ENCODE measurements around the gene POU4F1.

POU4F1 gene

GRCh38 chr13:78602561-78603239 lies 652 bp downstream of the POU4F1 start:
- H3F3A ChIP-seq (ENCODE audit: control insufficient read depth, insufficient read depth): no peaks in the 10 kb centered on the region
- peaks cover 9% of the 10 kb centered on the region for H3K9me3 ChIP-seq (ENCODE audit: control insufficient read depth, insufficient read depth, low read length)
- no peak overlapping the region for H3K4me2 ChIP-seq (ENCODE audit: low read length)
- H3K36me3 ChIP-seq (ENCODE audit: control insufficient read depth, low read length): no peaks in the 10 kb centered on the region
- H3K9me2 ChIP-seq (replicated peaks; ENCODE audit: control insufficient read depth, low read length): no peaks in the 10 kb centered on the region
- no peak for TF ChIP-seq EZH2phosphoT487 (IDR thresholded peaks at IDR 0.05; ENCODE audit: borderline replicate concordance, low read length)
- TF ChIP-seq CTCF (IDR thresholded peaks at IDR 0.05; ENCODE audit: low read depth, low read length, poor library complexity, severe bottlenecking): no peak
- H3K4me1 ChIP-seq (ENCODE audit: control insufficient read depth, low read length): no peaks in the 10 kb centered on the region
- H3K27me3 ChIP-seq (ENCODE audit: control insufficient read depth, low read length): peaks cover 28% of the 10 kb centered on the region
- no peak overlapping the region for H3K27ac ChIP-seq (ENCODE audit: low read depth, low read length)
- no peak overlapping the region for H3K4me3 ChIP-seq (ENCODE audit: low read length)
- H3K79me2 ChIP-seq (ENCODE audit: control insufficient read depth, low read length): no peaks in the 10 kb centered on the region
- no peaks in the 10 kb centered on the region for H4K20me1 ChIP-seq (ENCODE audit: control insufficient read depth, insufficient read depth, low read depth, low read length)

- Histone ChIP-seq H3K4me1 (ENCODE audit: control insufficient read depth, low read length) (no peaks in the 10 kb centered on the region), H3K36me3 (ENCODE audit: control insufficient read depth, low read length) (no peaks in the 10 kb centered on the region), H3K9me2 (replicated peaks; ENCODE audit: control insufficient read depth, low read length) (no peaks in the 10 kb centered on the region), H3K27me3 (ENCODE audit: control insufficient read depth, low read length) (peaks cover 28% of the 10 kb centered on the region), H3K4me3 (ENCODE audit: low read length) (no peak overlapping the region), H4K20me1 (ENCODE audit: control insufficient read depth, insufficient read depth, low read depth, low read length) (no peaks in the 10 kb centered on the region), H3K9me3 (ENCODE audit: control insufficient read depth, insufficient read depth, low read length) (peaks cover 9% of the 10 kb centered on the region), H3K27ac (ENCODE audit: low read depth, low read length) (no peak overlapping the region), H3K4me2 (ENCODE audit: low read length) (no peak overlapping the region), H3F3A (ENCODE audit: control insufficient read depth, insufficient read depth) (no peaks in the 10 kb centered on the region), H3K79me2 (ENCODE audit: control insufficient read depth, low read length) (no peaks in the 10 kb centered on the region)
- no peak for TF ChIP-seq EZH2phosphoT487 (IDR thresholded peaks at IDR 0.05; ENCODE audit: borderline replicate concordance, low read length)
- TF ChIP-seq CTCF (IDR thresholded peaks at IDR 0.05; ENCODE audit: low read depth, low read length, poor library complexity, severe bottlenecking): no peak
Measured at GRCh38 chr13:78601874-78602560, 1.3 kb downstream of the POU4F1 start.

- Histone ChIP-seq H3K27ac (ENCODE audit: low read depth, low read length) (no peak overlapping the region), H3K27me3 (ENCODE audit: control insufficient read depth, low read length) (peaks cover 22% of the 10 kb centered on the region), H3K9me2 (replicated peaks; ENCODE audit: control insufficient read depth, low read length) (no peaks in the 10 kb centered on the region), H3K79me2 (ENCODE audit: control insufficient read depth, low read length) (no peaks in the 10 kb centered on the region), H3K4me1 (ENCODE audit: control insufficient read depth, low read length) (no peaks in the 10 kb centered on the region), H3K9me3 (ENCODE audit: control insufficient read depth, insufficient read depth, low read length) (peaks cover 9% of the 10 kb centered on the region), H3K36me3 (ENCODE audit: control insufficient read depth, low read length) (no peaks in the 10 kb centered on the region), H3K4me3 (ENCODE audit: low read length) (no peak overlapping the region), H3K4me2 (ENCODE audit: low read length) (no peak overlapping the region), H4K20me1 (ENCODE audit: control insufficient read depth, insufficient read depth, low read depth, low read length) (no peaks in the 10 kb centered on the region), H3F3A (ENCODE audit: control insufficient read depth, insufficient read depth) (no peaks in the 10 kb centered on the region)
- TF ChIP-seq CTCF (IDR thresholded peaks at IDR 0.05; ENCODE audit: low read depth, low read length, poor library complexity, severe bottlenecking) (no peak), EZH2phosphoT487 (IDR thresholded peaks at IDR 0.05; ENCODE audit: borderline replicate concordance, low read length) (no peak)
Measured at GRCh38 chr13:78601124-78601873, 2.1 kb downstream of the POU4F1 start.
